Measurements from ENCODE around the gene IBA57.

Gene IBA57

GRCh38 chr1:228139931-228140723, 25.5 kb upstream of the IBA57 start, which contains the start of gene GUK1:
Gene GUK1, plus strand, starts transcription at chr1:228140279. Its CDS starts 24 bp downstream, at chr1:228140303.
- TF ChIP-seq CTCF (IDR thresholded peaks at IDR 0.05; ENCODE audit: control extremely low read depth, extremely low read depth, low read depth, missing control alignments), result peak; percentile 36
- POLR2A ChIA-PET, result interaction anchor here (0.5 kb wide), 1 partner anchor 318 kb away, joined by 4 read pairs; no protein-coding TSS in a partner anchor
- CTCF ChIA-PET, result interaction anchor here (0.9 to 1.5 kb wide), 4 partner anchors 9 to 28 kb away, joined by 3 to 9 read pairs (median 5); no protein-coding TSS in a partner anchor
- DNase-seq (ENCODE audit: extremely low spot score), result peak; percentile 99

- DNase-seq (ENCODE audit: extremely low spot score), result peak; percentile 21
- ChIA-PET POLR2A (interaction anchor here (0.5 kb wide), 1 partner anchor 318 kb away, joined by 4 read pairs; no protein-coding TSS in a partner anchor), CTCF (interaction anchor here (0.9 to 1.5 kb wide), 4 partner anchors 10 to 28 kb away, joined by 3 to 9 read pairs (median 5); no protein-coding TSS in a partner anchor)
- TF ChIP-seq CTCF (IDR thresholded peaks at IDR 0.05; ENCODE audit: control extremely low read depth, extremely low read depth, low read depth, missing control alignments), result no peak
These were observed 24.8 kb upstream of the IBA57 start for GRCh38 chr1:228140724-228141225.

- ChIA-PET CTCF (interaction anchor here (1.9 to 4.9 kb wide), 2 partner anchors 10 to 24 kb away, joined by 7 to 41 read pairs; partner anchors contain the start of gene IBA57), POLR2A (no interaction called here)
- no peak for TF ChIP-seq CTCF (IDR thresholded peaks at IDR 0.05; ENCODE audit: control extremely low read depth, extremely low read depth, low read depth, missing control alignments)
- peak; percentile 48 for DNase-seq (ENCODE audit: extremely low spot score)
These were observed 24.2 kb upstream of the IBA57 start for GRCh38 chr1:228141226-228142044.

- TF ChIP-seq CTCF (IDR thresholded peaks at IDR 0.05; ENCODE audit: control extremely low read depth, extremely low read depth, low read depth, missing control alignments), result no peak
- DNase-seq (ENCODE audit: extremely low spot score), result no peak
- CTCF ChIA-PET, result interaction anchor here (0.7 to 4.9 kb wide), 5 partner anchors 10 to 23 kb away, joined by 3 to 41 read pairs (median 6); partner anchors contain the start of gene IBA57
- POLR2A ChIA-PET, result no interaction called here
These were observed 23.4 kb upstream of the IBA57 start for GRCh38 chr1:228142155-228142691.

GRCh38 chr1:228142701-228143136, 22.9 kb upstream of the IBA57 start:
- no peak for TF ChIP-seq CTCF (IDR thresholded peaks at IDR 0.05; ENCODE audit: control extremely low read depth, extremely low read depth, low read depth, missing control alignments)

More at GRCh38 chr1:228142701-228143136, 22.9 kb upstream of the IBA57 start:
- CTCF ChIA-PET, result interaction anchor here (0.7 to 4.9 kb wide), 6 partner anchors 9 to 26 kb away, joined by 3 to 41 read pairs (median 6); partner anchors contain the start of gene IBA57
- DNase-seq (ENCODE audit: extremely low spot score), result no peak
- POLR2A ChIA-PET, result no interaction called here
